Measurements from ENCODE around the gene FARP2.

Gene FARP2

DNA sequence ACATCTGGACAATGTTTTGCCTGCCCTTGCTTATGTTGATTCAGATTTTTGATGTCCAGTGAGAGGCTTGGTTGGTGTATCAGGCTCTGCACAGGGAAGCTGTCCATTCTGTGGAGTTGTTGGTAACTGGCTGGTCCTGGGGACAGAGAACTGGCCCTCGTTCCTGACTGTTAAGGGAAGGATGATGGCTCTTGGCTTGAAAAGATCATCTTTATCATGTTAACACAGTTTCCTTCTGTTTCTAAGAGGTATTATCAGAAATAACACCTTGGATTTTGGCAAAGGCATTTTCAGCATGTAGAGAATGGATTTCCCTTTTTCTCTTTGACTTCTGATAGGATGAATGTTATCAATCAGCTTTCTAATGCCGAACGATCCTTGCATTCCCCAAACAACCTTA, 133.0 kb downstream of the FARP2 start:
- Histone ChIP-seq H3K36me3 (ENCODE audit: insufficient read depth, low read length) (peaks cover 7% of the 10 kb centered on the region), H3K4me3 (ENCODE audit: low read depth in 1 of 2, low read length in 2 of 2) (no peak overlapping the region), H3K27me3 (ENCODE audit: control insufficient read depth in 1 of 2, insufficient read depth in 2 of 2, low read length in 2 of 2) (no peaks in the 10 kb centered on the region), H3K9me3 (ENCODE audit: low read length) (no peaks in the 10 kb centered on the region), H3K9ac (ENCODE audit: low read length) (no peak overlapping the region), H3K27ac (ENCODE audit: low read depth, low read length) (no peak overlapping the region), H3K4me1 (ENCODE audit: insufficient read depth, low read length) (no peaks in the 10 kb centered on the region)

DNA sequence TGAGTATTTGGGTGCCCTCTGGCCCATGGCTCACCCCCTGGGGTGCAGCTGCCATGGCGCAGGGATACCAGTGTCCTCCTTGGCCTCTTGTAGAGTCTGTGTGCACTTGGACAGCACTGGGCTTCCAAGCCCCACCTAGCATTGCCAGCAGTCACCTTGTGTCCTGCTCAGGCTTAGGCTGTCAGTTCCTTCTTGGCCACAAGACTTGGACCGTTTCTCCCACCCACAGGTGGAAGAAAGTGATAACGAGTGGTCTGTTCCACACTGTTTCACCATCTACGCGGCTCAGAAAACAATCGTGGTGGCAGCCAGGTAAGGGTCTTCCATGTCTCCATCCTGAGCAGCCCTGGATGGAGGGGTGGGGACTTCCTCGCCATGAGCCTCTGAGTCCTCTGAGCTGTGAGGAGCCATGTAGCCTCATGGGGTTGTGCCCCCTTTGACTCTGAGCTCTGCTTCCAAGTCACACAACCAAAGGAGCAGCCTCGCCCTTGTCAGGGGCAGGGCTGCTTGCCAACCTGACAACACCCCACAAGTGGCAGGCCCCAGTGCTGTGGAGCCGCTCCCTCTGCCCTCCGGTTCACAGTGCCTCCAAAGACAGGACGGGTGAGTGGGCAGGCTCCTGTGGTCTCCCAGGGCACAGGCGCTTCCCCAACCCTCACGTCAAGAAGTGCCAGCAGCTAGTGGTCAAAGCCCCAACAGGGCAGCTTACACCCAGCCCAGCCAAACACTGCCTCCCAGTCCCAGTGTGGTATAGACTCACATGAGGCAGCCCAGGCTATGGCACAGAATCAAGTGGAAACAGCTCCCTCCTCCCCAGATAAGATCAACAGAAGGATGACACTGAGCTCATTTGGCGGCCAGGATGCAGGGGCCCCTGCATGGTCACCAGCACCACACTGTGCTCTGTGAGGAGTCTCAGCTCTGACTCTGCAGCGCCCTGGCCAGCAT, 133.9 kb downstream of the FARP2 start:
- no peaks in the 10 kb centered on the region for H3K4me1 ChIP-seq (ENCODE audit: insufficient read depth, low read length)
- H3K9ac ChIP-seq (ENCODE audit: low read length), result no peak overlapping the region
- no peak overlapping the region for H3K4me3 ChIP-seq (ENCODE audit: low read depth in 1 of 2, low read length in 2 of 2)
- no peak overlapping the region for H3K27ac ChIP-seq (ENCODE audit: low read depth, low read length)
- no peaks in the 10 kb centered on the region for H3K27me3 ChIP-seq (ENCODE audit: control insufficient read depth in 1 of 2, insufficient read depth in 2 of 2, low read length in 2 of 2)
- H3K9me3 ChIP-seq (ENCODE audit: low read length), result no peaks in the 10 kb centered on the region
- peaks cover 14% of the 10 kb centered on the region for H3K36me3 ChIP-seq (ENCODE audit: insufficient read depth, low read length)

DNA sequence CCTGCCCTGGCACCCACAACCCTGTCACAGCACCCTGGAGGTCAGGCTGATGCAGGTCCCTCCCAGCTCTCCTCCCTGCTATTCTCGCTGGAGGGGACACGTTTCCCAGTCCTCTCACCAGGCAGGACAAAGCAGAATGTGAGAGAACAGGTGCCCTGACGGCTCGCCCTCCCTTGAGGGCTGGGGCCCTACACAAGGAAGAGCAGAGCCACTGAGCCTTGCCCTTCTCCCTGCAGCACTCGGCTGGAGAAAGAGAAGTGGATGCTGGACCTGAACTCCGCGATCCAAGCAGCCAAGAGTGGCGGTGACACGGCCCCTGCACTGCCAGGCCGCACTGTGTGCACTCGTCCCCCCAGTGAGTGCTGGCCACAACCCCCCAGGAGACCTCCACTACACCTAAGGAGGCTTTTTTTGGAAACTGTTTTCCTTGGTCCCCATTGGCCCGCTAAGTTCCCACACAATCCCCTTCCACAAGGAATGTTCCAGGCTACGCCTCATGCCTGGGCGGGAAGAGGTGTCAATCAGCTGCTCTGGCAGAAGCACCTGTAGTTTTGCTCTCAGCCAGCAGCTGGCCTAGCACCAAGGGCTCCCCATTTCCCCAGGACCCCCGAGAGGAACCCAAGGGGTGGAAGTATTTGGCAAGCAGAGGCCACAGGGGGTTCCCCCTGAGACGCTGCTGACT, 134.9 kb downstream of the FARP2 start:
- H3K9me3 ChIP-seq (ENCODE audit: low read length), result no peaks in the 10 kb centered on the region
- no peak overlapping the region for H3K9ac ChIP-seq (ENCODE audit: low read length)
- H3K4me1 ChIP-seq (ENCODE audit: insufficient read depth, low read length), result no peaks in the 10 kb centered on the region
- H3K4me3 ChIP-seq (ENCODE audit: low read depth in 1 of 2, low read length in 2 of 2), result no peak overlapping the region
- H3K27me3 ChIP-seq (ENCODE audit: control insufficient read depth in 1 of 2, insufficient read depth in 2 of 2, low read length in 2 of 2), result no peaks in the 10 kb centered on the region
- peaks cover 22% of the 10 kb centered on the region for H3K36me3 ChIP-seq (ENCODE audit: insufficient read depth, low read length)
- H3K27ac ChIP-seq (ENCODE audit: low read depth, low read length), result no peak overlapping the region

DNA sequence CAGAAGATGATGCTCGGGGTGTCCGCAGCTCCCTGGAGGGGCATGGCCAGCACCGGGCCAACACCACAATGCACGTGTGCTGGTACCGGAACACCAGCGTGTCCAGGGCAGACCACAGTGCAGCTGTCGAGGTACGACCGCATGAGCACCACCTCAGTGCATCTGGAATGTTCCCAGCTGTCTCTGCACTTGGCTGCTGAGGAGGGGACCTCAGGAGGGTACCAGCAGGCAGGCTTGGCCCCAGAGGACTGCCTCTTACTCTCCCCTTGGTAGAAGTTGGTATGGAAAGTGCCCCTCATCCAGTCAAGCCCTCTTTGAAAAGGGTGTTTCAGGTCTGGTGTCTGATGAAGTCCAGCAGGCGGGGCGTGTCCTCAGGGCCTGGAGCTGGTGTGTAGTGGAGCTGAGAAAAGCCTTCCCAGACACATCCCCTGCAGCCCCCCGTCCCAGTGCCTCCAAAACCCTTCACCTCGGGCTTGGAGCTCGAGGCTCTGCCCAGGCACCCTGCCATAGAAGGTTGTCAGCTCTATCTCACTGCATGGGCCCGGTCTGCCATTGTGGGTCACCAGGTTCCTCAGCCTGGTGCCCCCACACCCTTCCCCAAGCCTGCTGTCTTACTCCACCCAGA, 135.6 kb downstream of the FARP2 start:
- Histone ChIP-seq H3K27ac (ENCODE audit: low read depth, low read length) (no peak overlapping the region), H3K36me3 (ENCODE audit: insufficient read depth, low read length) (peaks cover 22% of the 10 kb centered on the region), H3K9ac (ENCODE audit: low read length) (no peak overlapping the region), H3K27me3 (ENCODE audit: control insufficient read depth in 1 of 2, insufficient read depth in 2 of 2, low read length in 2 of 2) (no peaks in the 10 kb centered on the region), H3K4me1 (ENCODE audit: insufficient read depth, low read length) (no peaks in the 10 kb centered on the region), H3K4me3 (ENCODE audit: low read depth in 1 of 2, low read length in 2 of 2) (no peak overlapping the region), H3K9me3 (ENCODE audit: low read length) (no peaks in the 10 kb centered on the region)

DNA sequence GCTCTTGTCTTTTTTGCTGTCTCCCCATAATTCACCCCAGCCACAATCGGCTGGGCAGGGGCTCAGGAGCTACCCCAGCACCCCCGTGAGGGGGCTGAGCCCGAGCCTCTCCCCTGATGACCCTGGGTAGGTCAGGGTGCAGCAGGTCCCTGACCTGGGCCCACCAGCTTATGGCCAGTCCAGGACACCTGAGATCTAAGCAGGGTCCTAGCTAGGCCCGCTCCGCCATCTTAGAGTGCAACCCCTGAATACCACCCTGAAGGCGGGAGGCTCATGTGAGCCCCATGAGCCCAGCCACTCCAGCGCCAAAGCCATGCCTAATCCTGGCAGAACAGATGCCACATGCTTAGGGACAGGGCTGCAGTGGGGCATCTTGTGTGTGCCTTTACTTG, 136.1 kb downstream of the FARP2 start:
- Histone ChIP-seq H3K4me1 (ENCODE audit: insufficient read depth, low read length) (no peaks in the 10 kb centered on the region), H3K4me3 (ENCODE audit: low read depth in 1 of 2, low read length in 2 of 2) (no peak overlapping the region), H3K36me3 (ENCODE audit: insufficient read depth, low read length) (peaks cover 22% of the 10 kb centered on the region), H3K27ac (ENCODE audit: low read depth, low read length) (no peak overlapping the region), H3K9ac (ENCODE audit: low read length) (no peak overlapping the region), H3K27me3 (ENCODE audit: control insufficient read depth in 1 of 2, insufficient read depth in 2 of 2, low read length in 2 of 2) (no peaks in the 10 kb centered on the region), H3K9me3 (ENCODE audit: low read length) (no peaks in the 10 kb centered on the region)

DNA sequence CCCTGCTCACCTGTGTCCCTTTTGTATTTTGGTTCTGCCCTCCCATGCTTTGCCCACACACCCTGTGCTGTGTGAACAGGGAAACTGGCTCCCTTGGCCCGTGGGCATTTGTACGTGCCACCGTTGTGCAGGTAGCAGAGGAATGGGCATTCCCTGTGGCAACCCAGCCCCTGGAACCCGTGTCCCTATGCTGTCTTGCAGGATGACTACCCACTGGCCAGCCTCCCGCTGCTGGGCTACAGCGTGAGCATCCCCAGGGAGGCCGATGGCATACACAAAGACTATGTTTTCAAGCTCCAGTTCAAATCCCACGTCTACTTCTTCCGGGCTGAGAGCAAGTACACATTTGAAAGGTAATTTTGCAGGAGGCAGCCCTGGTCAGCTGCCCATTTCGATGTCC, 137.0 kb downstream of the FARP2 start:
- H3K9ac ChIP-seq (ENCODE audit: low read length), result no peak overlapping the region
- H3K27me3 ChIP-seq (ENCODE audit: control insufficient read depth in 1 of 2, insufficient read depth in 2 of 2, low read length in 2 of 2), result no peaks in the 10 kb centered on the region
- H3K27ac ChIP-seq (ENCODE audit: low read depth, low read length), result no peak overlapping the region
- H3K9me3 ChIP-seq (ENCODE audit: low read length), result no peaks in the 10 kb centered on the region
- peaks cover 24% of the 10 kb centered on the region for H3K36me3 ChIP-seq (ENCODE audit: insufficient read depth, low read length)
- no peaks in the 10 kb centered on the region for H3K4me1 ChIP-seq (ENCODE audit: insufficient read depth, low read length)
- no peak overlapping the region for H3K4me3 ChIP-seq (ENCODE audit: low read depth in 1 of 2, low read length in 2 of 2)

DNA sequence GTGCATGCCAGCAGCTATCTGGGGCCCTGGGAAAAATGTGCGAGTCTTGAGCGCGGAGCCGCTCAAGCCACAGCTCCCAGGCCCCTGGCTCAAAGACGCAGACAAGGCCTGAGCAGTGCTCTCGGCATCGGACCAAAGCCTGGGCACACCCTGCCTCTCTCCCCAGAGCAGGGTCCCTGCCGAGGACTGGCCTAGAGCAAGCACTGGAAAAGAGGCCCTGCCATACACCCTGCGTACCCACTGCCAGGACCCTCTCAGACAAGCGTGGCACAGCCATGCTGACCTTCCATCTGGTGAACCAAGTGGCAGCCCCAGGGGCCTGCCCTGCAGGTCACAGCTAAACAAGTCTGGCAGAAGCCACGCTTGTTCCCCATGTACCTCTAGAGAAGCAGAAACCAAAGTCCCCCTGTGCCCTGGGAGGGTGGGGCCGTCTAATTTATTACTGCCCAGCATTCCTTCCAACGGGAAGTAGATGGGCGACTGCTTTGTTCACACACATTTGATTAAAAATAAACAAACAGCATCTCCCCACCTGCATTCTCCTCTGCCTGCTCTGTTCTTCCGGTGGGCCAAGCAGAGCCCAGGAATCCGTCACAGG, 138.3 kb downstream of the FARP2 start:
- no peak overlapping the region for H3K27ac ChIP-seq (ENCODE audit: low read depth, low read length)
- peaks cover 24% of the 10 kb centered on the region for H3K36me3 ChIP-seq (ENCODE audit: insufficient read depth, low read length)
- no peak overlapping the region for H3K4me3 ChIP-seq (ENCODE audit: low read depth in 1 of 2, low read length in 2 of 2)
- no peaks in the 10 kb centered on the region for H3K27me3 ChIP-seq (ENCODE audit: control insufficient read depth in 1 of 2, insufficient read depth in 2 of 2, low read length in 2 of 2)
- H3K4me1 ChIP-seq (ENCODE audit: insufficient read depth, low read length), result no peaks in the 10 kb centered on the region
- no peak overlapping the region for H3K9ac ChIP-seq (ENCODE audit: low read length)
- no peaks in the 10 kb centered on the region for H3K9me3 ChIP-seq (ENCODE audit: low read length)

DNA sequence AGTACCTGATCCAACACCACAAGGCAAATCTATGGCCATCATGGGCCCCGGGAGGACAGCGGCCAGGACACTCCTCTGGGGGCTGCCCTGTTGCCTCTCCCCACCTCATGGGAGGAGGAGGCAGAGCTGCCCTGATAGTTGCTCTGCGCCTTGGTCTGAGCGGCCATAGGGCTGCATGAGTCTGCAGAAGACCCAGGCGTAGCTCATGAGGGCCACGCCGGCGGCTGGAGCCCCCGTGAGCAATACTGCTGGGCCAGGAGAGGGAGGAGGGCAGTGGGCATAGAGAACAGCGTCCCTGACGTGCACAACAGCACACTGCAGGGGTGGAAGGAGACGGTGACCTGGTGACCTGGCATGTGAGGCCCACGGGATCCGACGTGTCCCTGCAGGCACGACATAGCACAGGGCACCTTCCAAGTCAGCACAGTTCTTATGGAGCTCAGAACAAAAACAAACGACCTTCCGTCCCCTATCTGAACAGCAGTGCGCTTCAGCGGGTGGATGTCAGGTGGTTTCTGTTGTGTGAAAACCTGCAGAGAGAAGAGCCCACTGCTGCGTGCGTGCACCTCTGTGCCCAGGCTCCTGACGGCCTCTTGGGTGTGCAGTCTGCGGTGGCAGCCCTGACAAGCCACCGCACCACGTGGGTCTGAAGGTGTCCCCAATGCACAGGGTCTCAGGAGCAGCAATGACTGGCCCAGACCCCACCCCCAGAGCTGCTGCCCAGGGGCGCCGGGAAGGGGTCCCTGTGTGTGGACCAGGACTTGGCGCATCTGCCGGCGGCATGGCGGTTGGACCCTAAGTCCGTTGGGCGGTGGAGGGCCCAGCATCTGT, 139.3 kb downstream of the FARP2 start:
- H3K27ac ChIP-seq (ENCODE audit: low read depth, low read length), result no peak overlapping the region
- H3K9ac ChIP-seq (ENCODE audit: low read length), result no peak overlapping the region
- H3K9me3 ChIP-seq (ENCODE audit: low read length), result no peaks in the 10 kb centered on the region
- H3K36me3 ChIP-seq (ENCODE audit: insufficient read depth, low read length), result peaks cover 19% of the 10 kb centered on the region
- H3K4me1 ChIP-seq (ENCODE audit: insufficient read depth, low read length), result no peaks in the 10 kb centered on the region
- H3K27me3 ChIP-seq (ENCODE audit: control insufficient read depth in 1 of 2, insufficient read depth in 2 of 2, low read length in 2 of 2), result no peaks in the 10 kb centered on the region
- H3K4me3 ChIP-seq (ENCODE audit: low read depth in 1 of 2, low read length in 2 of 2), result no peak overlapping the region

DNA sequence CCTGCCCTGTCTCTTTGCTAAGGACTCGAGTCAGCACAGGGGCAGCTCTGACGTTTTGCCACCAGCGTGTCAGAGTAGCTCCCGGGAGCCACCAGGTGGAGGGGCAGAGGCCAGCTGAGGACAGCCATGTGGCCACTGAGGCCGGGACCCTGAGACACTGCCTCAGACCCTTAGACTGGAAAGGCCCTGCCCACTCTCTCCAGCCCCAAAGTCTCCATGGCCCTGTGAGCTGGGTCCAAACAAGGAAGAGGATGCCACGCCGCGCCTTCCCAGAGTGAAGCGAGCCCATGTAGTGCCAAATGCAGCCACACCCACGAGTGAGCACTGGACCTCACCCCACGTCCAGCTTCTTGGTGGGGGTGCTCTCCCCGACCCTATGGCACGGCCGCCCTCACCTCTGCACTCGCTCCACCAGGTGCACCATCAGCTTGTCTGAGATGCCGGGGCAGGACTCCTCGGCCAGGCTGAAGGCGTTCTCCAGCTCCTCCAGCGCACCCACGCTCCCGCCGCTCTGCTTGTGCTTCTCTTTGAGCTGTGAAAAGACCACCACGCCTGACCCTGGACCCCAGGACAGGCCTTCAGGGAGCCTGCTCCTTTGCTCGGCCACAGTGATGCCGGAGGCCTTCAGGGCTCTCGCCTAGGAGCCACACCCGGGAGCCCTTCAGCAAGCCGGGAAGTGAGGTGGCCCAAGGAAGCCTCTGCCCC, 140.1 kb downstream of the FARP2 start:
- no peak overlapping the region for H3K4me3 ChIP-seq (ENCODE audit: low read depth in 1 of 2, low read length in 2 of 2)
- H3K4me1 ChIP-seq (ENCODE audit: insufficient read depth, low read length), result no peaks in the 10 kb centered on the region
- H3K9ac ChIP-seq (ENCODE audit: low read length), result no peak overlapping the region
- peaks cover 26% of the 10 kb centered on the region for H3K36me3 ChIP-seq (ENCODE audit: insufficient read depth, low read length)
- no peaks in the 10 kb centered on the region for H3K9me3 ChIP-seq (ENCODE audit: low read length)
- no peak overlapping the region for H3K27ac ChIP-seq (ENCODE audit: low read depth, low read length)
- no peaks in the 10 kb centered on the region for H3K27me3 ChIP-seq (ENCODE audit: control insufficient read depth in 1 of 2, insufficient read depth in 2 of 2, low read length in 2 of 2)
